Retinal pigment epithelial cell (primary cell): ENCODE data around the gene LRRC56.
A peak's percentile ranks its signal among the peaks of the same experiment; 100 is the strongest.

Experiments used
- DNase-seq: peaks from one replicate; pipeline ENCODE4 v3.0.0-alpha.2; 2010; ENCODE audit warnings: low read depth
- H3K4me3 ChIP-seq: 2 replicates; pipeline ENCODE4 v1.5.1; 2011; ENCODE audit warnings: mild to moderate bottlenecking, low read length, control low read depth, moderate library complexity
- TF ChIP-seq, protein P1 (sequence below): conservative IDR thresholded peaks from 2 replicates; pipeline ENCODE4 v1.5.1; 2011; ENCODE audit warnings: low read depth, low read length, control low read depth, inconsistent platforms

The LRRC56 gene

DNA sequence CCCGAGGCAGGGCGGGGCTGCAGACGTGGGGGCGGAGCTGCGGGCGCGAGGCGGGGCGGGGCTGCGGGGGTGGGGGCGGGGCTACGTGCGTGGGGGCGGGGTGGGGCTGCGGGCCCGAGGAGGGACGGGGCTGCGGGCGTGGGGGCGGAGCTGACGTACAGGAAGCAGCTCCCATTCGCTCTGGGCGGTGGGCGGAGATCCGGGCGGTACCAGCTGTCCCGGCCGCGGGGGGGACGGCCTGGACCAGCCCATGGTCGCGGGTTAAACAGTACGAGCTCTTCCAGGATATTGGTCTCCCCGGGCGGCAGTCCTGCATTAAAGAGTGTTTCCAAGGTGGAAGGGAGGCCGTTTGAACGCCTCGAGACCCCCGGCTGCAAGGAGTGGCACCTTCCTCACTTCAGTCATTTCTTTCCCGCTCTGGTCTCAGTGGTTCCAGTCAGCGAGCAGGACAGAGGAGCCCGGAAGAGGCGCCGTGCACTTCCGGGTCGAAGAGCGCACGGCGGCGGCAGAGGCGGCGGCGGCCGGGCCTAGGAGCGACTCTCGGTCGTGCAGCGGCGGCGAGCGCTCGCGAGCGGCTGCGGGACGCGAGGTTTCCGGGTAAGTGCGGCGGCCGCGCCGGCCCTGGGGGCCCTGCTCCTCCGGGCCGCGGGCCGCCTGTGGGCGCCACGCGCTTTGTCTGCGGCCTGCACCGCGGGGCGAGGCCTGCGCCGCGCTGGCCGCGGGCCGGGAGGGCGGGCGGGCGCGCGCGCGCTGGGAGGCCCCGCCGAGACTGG, 38.9 kb downstream of the LRRC56 start, which contains the start of gene PHRF1:
Gene PHRF1 (plus strand): TSS at position 475 of the 773 bp plus-strand sequence. CDS start 5,043 bp downstream, outside the sequence.
- TF ChIP-seq, protein P1, sequence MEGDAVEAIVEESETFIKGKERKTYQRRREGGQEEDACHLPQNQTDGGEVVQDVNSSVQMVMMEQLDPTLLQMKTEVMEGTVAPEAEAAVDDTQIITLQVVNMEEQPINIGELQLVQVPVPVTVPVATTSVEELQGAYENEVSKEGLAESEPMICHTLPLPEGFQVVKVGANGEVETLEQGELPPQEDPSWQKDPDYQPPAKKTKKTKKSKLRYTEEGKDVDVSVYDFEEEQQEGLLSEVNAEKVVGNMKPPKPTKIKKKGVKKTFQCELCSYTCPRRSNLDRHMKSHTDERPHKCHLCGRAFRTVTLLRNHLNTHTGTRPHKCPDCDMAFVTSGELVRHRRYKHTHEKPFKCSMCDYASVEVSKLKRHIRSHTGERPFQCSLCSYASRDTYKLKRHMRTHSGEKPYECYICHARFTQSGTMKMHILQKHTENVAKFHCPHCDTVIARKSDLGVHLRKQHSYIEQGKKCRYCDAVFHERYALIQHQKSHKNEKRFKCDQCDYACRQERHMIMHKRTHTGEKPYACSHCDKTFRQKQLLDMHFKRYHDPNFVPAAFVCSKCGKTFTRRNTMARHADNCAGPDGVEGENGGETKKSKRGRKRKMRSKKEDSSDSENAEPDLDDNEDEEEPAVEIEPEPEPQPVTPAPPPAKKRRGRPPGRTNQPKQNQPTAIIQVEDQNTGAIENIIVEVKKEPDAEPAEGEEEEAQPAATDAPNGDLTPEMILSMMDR: no peak
- DNase-seq: peak; percentile 68
- peak within 1 kb of the TSS; percentile 92 for H3K4me3 ChIP-seq

DNA sequence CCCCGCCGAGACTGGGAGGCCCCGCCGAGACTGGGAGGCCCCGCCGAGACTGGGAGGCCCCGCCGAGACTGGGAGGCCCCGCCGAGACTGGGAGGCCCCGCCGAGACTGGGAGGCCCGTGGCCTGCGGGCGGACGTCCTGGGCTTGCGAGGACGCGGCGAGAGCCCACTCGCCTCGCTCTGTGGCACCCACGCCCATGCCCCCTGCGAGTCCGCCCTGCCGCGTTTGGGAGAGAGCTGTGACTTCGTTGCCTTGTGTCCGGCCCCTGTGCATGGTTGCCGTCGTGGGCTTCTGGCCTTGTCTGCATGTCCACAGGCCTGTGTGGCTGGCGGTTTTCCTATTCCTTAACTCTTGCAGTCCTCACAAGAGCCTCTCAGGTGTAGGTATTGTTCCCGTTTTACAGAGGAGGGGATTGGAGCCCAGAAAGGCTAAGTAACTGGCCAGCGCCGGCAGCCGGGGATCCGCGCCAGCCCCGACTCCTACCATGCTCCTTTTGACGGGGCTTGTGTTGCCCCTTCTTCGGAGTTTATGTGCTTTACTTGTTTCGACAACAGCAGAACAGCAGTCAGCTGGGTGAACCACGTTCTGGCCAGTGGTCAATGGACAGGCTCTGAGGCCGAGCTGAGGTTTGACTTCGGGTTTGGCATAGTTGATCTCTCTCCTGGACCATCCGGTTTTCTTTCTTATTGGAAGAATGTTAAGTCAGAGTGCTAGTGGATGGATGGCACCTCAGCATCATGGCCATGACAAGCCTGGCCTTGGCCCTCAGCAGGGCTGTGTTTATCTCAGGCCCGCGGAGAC, 39.7 kb downstream of the LRRC56 start:
- DNase-seq: no peak
- H3K4me3 ChIP-seq: peak overlapping the region; percentile 92
- TF ChIP-seq, protein P1: no peak

DNA sequence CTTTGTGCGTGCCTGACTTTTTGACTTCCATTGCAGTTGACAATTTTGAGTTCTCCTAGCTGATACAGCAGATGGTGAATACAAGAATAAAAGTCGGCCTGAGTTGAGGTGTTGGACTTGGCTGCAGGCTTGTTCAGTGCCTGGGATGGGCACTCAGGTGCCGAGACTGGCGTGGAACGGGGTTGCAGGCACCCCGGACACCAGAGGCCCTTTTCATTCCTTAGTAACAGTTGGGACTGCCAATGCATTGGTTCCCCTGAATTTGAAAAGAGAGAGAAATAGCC, 40.2 kb downstream of the LRRC56 start:
- no peak for DNase-seq
- peak overlapping the region; percentile 92 for H3K4me3 ChIP-seq
- TF ChIP-seq, protein P1: no peak

DNA sequence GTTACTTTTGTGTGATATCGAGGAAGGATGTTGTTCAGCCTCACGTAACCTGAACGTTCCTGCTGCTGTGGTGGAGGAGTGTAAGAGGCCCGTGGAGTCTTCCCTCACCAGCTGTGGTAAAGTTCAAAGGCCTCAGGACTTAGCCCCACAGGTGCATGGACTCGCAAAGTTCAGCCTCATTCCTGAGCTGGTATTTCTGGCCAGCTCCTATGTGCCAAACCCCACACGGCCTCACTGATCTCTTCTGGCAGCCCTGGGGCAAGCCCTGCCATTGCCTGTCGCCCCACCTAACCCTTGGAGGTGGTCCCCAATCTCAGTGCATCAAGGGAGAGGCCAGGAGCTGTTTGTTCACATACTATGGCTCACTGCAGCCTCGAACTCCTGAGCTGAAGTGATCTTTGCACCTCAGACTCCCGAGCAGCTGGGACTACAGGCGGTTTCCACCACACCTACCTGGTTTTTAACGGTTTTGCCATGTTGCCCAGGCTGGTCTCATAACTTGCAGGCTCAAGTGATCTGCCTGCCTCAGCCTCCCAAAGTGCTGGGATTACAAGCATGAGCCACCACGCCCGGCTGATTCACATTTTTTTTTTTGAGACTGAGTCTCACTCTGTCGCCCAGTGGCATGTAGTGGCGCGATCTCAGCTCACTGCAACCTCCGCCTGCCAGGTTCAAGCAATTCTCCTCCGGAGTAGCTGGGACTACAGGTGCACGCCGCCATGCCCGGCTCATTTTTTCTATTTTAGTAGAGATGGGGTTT, 41.1 kb downstream of the LRRC56 start:
- H3K4me3 ChIP-seq: peak overlapping the region; percentile 8
- TF ChIP-seq, protein P1: no peak
- no peak for DNase-seq

DNA sequence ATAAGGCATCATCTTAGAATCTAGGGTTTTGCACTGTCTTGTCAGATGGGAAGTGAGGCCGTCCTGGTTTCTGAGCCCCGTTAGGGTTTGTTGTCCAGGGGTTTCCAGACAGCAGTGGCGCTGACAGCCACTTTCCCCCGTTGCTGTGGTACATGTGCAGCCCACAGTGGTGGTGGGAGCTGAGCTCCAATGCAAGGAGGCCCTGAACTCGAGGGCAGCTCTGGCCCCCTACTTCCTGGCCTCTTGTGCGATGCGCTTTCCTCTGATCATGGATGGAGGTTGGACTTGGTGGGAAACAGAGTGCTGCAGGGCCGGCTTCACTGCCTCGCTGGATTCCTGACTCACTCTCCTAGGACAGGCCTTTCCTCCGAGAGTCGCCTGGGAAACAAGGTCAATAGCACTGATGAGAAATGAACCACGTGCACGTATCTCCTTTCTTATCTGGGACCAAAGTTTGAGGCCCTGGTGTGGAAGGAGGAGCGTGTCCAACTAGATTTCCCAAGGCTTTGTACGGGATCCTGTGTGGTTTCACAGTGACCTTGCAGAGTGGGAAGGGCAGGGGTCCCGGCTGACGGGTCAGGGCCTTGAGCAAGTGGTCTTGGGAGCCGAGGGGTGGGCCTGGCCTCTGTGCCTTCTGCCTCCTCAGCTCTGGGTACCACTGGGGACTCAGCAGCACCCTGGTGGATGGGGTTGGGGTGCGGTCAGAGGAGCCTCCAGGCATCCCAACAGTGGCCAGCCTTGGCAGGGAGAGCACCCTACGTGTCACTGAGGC, 42.7 kb downstream of the LRRC56 start:
- TF ChIP-seq, protein P1: no peak
- no peak overlapping the region for H3K4me3 ChIP-seq
- no peak for DNase-seq

DNA sequence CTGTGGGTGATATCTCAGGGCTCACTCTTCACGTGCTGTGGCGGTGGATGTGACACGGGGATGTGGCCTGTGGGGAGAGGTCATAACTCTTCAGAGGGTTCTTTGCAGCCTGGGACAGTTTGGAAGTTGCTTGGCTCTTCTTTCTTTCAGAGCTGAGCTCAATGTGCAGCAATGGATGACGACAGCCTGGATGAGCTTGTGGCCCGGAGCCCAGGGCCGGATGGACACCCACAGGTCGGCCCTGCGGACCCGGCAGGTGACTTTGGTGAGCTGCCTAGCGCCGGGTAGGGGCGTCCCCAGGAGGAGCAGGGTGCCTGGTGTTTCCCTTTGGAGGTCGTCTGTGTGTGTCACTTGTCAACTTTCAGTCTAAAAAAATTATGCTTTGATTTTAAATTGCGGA, 44.0 kb downstream of the LRRC56 start:
- no peak for DNase-seq

More for the DNA sequence above, 44.0 kb downstream of the LRRC56 start:
- no peak overlapping the region for H3K4me3 ChIP-seq
- TF ChIP-seq, protein P1: no peak
